GM12874 (cell line): Measurements from ENCODE around the gene RXRG.

ENCODE experiments used
- CTCF ChIP-seq: IDR thresholded peaks from 2 replicates; pipeline ENCODE4 v1.5.1; 2011; ENCODE audit warnings: low read depth, mild to moderate bottlenecking, control low read depth, low read length, moderate library complexity; ENCODE audit not compliant: insufficient read depth

The RXRG gene

GRCh38 chr1:165409657-165410358, 35.1 kb downstream of the RXRG start:
- no peak for TF ChIP-seq CTCF

- peak; percentile 55 for TF ChIP-seq CTCF
Measured at GRCh38 chr1:165408518-165408917, 36.4 kb downstream of the RXRG start.

GRCh38 chr1:165407398-165407797, 37.5 kb downstream of the RXRG start:
- no peak for TF ChIP-seq CTCF

- peak; percentile 71 for TF ChIP-seq CTCF
Measured at GRCh38 chr1:165403835-165404482, 41.0 kb downstream of the RXRG start.

GRCh38 chr1:165402517-165403111, 42.3 kb downstream of the RXRG start:
- TF ChIP-seq CTCF: no peak

- no peak for TF ChIP-seq CTCF
Measured at GRCh38 chr1:165397944-165398343, 47.0 kb downstream of the RXRG start.

- TF ChIP-seq CTCF: no peak
Measured at GRCh38 chr1:165395901-165396300, 49.0 kb downstream of the RXRG start.
